ENCODE data around the gene SLC25A25.
"Not testable (repeated sequence)": the region's sequence is repeated elsewhere in the genome, so short reads cannot be mapped to it uniquely, and the experiment has no call there.

Gene SLC25A25

DNA sequence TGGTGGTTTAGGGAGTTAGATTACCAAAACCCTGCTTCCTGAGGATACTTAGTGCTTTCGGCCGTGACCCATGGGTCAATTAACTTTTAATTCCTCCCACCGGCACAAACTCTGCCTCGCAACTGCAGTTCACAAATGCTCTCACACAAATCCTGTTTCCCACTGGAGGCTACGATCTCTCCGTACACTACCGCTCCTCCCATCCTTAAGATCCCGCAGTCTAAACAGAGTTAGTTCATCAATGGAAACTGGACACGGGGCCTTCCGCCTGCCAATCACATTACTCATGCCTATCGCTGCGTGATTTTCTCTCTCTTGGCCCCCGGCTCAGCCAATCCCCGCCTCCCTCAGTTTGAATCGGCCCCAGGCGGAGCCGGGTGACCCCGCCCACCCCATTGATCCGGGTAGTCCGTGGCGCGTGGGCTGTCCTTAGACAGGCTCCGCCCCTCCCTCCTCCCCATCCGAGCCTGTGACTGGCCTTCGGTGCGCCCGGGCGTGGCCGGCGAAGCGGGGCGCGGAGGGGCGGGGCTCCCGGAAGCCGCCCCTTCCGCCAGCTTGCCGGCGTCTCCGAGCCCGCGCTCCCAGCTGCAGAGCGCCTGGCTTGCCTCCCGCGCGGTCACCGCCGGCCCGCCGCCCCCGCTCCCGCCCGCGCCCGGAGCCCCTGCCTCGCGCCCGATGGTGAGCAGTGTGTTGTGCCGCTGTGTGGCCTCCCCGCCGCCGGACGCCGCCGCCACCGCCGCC, at the start of gene SLC25A25:
Gene SLC25A25, plus strand, starts transcription at position 588 of the 741 bp plus-strand sequence. Its CDS starts 88 bp downstream, at position 676.
- DNase-seq (ENCODE audit: low read depth in 2 of 2): peak; percentile 100

DNA sequence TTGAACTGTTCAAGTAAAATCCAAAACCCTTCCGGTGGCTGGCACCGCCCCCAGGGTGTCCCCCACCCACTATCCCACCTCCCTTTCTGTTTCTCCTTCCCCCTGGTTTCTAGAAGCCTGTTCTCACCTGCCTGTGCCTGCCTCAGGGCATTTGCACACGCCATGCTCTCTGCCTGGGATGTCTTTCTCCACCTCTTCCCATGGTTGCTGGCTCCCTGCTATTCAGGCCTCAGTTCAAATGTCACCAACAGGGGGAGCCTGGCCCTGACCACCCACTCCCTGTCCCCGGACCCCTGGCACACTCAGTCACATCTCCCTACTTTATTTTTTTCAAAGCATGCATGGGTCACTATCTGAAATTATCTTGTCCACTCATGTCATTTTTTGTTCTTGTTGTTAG, 47.3 kb upstream of the SLC25A25 start:
- DNase-seq (ENCODE audit: low read depth in 2 of 2): no peak

DNA sequence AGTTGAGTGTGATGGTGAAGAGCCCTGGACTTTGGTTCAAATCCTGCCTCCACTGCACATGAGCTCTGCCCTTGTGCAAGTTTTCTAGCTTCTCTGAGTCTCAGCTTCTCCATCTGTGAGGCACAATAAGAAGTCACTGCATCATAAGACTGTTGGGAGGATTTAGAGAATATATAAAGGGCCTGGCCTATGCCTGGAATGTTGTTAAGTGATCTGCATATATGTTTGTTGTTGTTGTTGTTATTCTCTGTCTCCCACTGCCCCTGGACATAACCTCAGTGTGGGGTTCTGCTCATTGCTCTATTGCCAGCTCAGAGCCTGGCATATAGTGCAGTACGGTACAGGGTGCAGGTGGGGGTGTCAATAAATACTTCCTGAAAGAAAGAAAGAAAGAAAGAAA, 46.9 kb upstream of the SLC25A25 start:
- DNase-seq (ENCODE audit: low read depth in 2 of 2): no peak

DNA sequence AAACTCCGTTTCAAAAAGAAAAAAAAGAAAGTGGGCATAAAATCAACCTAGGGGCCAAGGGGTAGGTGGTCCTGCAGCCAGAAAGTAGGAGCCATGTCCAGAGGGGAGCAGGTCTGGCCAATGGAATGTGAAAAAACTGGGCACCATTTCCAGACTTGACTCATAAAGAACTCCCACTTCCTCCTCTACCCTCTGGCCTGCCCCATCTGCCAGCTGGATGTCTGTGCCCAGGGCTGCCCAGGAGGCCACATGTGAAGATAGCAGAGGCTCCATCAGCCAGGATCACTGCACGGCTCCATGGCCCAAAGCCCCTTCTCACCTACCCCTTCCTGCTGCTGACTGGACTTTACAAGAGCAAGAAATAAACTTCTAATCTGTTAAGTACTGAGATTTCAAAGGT, 45.1 kb upstream of the SLC25A25 start:
- no peak for DNase-seq (ENCODE audit: low read depth in 2 of 2)

DNA sequence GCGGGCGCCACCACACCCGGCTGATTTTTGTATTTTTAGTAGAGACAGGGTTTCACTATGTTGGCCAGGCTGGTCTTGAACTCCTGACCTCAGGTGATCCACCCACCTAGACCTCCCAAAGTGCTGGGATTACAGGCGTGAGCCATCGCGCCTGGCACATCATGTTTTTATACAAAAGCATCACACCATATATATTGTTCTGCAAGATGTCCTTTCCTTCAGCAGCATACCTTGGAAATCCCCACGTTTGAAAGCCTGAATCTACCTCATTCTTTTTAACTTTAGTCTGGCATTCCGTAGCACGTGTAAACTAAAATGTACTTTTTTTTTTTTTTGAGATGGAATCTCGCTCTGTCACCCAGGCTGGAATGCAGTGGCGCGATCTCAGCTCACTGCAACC, 44.4 kb upstream of the SLC25A25 start:
- DNase-seq (ENCODE audit: low read depth in 2 of 2): not testable (repeated sequence)

DNA sequence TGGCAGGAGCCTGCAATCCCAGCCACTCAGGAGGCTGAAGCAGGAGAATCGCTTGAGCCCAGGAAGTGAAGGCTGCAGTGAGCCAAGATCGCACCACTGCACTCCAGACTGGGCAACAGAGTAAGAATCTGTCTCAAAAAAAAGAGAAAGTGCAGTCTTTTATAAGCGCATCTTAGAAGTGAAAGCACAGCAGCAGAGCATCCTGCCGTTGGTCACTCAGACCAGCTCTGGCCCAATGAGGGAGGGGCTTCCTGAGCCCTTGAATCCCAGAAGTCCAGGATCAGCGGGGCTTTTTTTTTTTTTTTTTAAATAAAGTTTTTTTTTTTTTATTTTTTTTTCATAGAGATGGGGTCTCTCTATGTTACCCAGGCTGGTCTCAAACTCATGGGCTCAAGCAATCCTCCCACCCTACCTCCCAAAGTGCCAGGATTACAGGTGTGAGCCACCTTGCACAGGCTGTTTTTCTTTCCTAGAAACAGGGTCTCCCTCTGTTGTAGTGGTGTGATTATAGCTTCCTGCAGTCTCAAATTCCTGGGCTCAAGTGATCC, 43.2 kb upstream of the SLC25A25 start:
- DNase-seq (ENCODE audit: low read depth in 2 of 2): no peak

DNA sequence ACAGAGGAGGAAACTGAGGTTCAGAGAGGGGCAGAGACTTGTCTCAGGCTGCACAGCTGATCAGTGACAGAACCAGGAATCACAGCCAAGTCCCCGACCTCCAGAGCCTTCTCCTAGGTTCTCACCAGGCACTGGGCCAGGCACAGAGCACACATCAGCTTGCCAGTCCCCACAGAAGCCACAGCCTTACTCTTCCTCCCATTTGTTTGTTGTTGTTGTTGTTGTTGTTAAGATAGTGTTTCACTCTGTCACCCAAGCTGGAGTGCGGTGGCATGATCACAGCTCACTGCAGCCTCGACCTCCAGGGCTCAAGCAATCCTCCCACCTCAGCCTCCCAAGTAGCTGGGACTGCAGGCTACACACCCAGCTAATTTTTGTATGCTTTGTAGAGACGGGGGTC, 42.3 kb upstream of the SLC25A25 start:
- DNase-seq (ENCODE audit: low read depth in 2 of 2): no peak

DNA sequence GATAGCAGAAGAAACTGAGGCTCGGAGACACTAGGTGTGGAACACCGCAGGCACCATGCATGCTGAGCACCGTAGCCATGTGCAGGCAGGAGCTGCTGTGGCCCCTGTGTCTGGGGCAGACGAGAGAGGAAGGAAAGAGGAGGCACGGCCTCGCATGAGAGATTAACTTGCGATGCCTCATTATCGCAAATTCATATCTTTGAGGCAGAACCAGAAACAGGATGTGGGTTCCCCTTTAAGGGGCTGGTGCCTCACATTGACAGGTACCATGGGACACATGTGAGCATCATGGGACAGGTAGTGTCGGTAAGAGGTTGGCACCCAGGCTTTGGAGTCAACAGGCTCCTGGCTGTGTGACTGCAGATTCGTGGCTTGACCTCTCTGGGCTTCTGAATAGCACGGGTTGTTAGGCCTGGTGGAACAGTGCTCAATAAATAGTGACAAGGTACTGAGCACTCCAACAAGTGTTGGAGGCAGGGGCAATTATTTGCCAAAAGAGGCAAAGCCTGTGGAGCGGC, 41.7 kb upstream of the SLC25A25 start:
- peak; percentile 45 to 48 for DNase-seq (ENCODE audit: low read depth in 2 of 2)

DNA sequence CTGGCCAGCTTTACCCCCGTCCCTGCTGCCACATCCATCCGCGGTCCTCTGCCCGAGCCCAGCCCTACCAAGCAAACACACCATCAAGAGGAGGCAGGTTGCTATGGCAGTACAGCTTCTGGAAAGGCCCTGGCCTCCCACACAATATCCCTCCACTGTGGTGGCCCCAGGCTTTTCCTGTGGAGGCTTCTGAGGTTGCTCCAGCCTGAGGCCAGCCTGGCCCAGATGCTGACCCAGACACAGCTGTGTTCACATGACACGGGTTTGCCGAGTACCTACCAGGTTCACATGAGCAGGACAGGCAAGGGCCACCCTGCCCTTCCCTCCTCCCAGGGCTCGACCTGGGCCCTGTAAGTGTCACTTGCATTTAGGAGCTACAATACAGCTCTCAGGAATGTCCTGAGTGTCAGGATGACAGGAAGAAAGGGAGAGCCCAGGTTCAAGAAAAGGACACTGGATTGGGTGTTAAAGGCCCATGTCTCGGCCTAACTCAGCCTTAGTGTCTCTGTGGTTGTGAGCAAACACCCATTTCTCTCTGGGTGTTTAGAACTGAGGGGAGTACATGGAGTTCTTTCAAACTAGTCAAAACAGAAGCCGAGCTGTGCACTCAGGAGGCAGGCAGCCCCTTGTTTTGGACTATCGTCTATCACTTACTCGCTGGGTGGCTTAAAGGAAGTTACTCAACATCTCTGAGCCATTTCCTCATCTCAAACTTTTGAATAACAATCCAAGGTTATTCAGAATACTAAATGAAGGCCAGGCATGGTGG, 41.1 kb upstream of the SLC25A25 start:
- no peak for DNase-seq (ENCODE audit: low read depth in 2 of 2)

DNA sequence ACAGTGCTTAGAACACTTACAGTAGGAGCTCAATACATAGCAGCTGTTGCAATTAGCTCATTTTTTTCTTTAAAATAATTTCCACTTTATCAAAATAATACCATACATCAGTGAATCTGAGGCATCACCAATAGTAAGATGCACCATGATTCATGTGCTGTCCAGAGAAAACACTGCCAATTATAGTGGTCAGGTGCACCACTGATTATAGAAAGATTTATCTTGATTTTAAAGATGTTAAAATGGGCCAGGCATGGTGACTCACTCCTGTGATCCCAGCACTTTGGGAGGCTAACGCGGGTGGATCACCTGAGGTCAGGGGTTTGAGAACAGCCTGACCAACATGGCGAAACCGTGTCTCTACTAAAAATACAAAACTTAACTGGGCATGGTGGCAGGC, 40.3 kb upstream of the SLC25A25 start:
- DNase-seq (ENCODE audit: low read depth in 2 of 2): no peak

DNA sequence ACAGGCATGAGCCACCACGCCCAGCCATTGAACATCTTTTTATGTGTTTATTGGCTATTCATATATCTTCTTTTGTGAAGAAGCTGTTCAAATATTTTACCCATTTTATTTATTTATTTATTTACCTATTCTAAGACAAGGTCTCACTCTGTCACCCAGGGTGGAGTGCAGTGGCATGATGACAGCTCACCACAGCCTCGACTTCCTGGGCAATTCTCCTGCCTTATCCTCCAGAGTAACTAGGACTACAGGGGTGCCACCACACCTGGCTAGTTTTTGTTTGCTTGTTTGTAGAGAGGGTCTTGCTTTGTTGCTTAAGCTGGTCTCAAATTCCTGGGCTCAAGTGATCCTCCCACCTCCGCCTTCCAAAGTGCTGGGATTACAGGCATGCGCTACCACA, 34.4 kb upstream of the SLC25A25 start:
- DNase-seq (ENCODE audit: low read depth in 2 of 2): no peak

DNA sequence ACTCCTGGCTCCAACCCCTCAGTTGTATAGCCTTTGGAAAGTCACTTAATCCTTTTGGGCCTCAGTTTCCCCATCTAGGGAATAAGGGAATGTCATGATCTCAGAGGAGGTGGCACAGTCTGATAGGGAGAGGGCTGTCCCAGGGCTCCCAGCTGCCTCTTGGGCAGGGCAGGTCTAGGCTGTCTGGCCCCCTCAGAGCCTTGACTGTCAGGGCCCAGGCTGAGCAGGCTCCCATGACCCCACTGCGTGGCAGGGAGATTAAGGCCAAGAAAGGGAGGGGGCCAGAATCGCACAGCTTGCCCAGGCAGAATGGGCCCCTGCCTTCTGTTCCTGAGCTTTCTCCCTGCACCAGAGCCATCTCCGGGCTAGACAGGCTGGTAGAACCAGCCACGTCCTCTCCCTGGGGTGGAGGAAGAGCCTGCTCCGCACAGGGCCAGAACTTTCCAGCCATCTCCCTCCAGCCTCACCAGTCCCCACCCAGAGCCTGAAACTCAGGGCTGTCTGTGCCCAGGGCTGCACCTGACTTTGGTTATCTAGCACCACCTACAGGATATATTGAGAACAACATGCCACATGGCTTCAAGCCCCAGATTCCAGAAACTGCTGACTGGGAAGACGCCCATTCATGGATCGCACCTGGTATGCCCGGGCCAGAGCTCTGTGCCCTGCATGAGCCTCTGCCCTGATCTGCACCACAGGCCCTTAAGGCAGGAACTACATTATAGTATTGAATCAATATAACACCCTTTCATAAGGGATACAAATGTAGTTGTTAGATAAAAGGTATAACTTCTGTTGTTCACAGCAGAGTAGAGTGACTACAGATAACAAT, 33.0 kb upstream of the SLC25A25 start:
- no peak for DNase-seq (ENCODE audit: low read depth in 2 of 2)

DNA sequence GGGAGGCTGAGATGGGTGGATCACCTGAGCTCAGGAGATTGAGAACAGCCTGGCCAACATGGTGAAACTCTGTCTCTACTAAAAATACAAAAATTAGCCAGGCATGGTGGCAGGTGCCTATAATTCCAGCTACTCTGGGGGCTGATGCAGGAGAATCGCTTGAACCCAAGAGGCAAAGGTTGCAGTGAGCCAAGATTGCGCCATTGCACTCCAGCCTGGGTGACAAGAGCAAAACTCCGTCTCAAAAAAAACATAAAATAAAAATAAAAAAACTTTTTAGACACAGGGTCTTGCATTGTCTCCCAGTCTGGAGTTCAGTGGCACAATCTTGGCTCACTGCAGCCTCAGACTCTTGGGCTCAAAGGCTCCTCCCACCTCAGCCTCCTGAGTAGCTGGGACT, 31.5 kb upstream of the SLC25A25 start:
- DNase-seq (ENCODE audit: low read depth in 2 of 2): not testable (repeated sequence)

DNA sequence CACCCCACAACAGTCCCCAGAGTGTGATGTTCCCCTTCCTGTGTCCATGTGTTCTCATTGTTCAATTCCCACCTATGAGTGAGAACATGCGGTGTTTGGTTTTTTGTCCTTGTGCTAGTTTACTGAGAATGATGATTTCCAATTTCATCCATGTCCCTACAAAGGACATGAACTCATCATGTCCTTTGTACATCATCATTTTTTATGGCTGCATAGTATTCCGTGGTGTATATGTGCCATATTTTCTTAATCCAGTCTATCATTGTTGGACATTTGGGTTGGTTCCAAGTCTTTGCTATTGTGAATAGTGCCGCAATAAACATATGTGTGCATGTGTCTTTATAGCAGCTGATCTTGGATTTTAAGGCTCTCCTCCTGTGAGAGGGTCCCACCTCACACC, 27.2 kb upstream of the SLC25A25 start:
- DNase-seq (ENCODE audit: low read depth in 2 of 2): not testable (repeated sequence)

DNA sequence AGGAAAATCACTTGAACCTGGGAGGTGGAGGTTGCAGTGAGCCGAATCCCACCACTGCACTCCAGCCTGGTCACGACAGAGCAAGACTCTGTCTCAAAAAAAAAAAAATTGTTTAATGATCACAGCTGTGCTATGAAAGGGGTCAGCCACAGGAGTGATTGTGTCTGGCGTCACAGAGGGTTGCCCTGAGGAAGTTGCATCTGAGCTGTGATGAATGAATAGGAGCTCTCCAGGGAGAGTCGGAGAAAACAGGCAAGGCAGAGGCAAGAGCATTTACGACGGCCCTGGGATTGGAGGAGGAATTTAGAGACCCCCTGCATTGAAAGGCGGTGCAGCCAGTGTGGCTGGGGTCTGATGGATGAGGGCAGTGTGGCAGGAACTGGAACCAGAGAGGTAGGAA, 26.0 kb upstream of the SLC25A25 start:
- DNase-seq (ENCODE audit: low read depth in 2 of 2): no peak

DNA sequence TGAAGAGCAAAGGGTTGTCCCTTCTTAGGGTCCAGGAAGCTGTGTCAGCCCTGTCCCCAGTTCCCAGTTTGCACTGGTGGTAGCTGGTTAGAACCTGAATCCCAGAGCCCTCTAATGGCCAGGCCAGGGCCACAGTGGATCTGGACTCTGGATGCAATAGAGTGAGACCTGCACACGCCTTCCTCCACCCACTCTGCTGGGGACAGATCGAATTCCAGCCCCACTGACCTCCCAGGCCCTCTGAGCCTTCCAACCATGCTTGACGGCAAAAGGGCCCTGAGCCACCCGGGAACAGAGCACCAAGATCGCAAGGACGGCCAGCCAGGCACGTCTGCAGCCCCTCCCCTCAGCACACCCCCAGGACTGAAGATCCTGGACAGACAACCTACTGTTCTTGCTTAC, 24.6 kb upstream of the SLC25A25 start:
- no peak for DNase-seq (ENCODE audit: low read depth in 2 of 2)

DNA sequence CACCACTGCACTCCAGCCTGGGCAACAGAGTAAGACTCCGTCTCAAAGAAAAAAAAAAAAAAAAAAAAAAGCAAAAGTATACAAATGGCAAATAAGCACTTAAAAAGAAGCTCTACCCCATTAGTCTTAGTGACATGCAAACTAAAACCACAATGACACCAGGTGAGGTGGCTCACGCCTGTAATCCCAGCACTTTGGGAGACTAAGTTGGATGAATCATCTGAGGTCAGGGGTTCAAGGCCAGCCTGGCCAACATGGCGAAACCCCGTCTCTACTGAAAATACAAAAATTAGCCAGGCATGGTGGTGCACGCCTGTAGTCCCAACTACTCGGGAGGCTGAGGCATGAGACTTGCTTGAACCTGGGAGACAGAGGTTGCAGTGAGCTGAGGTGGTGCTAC, 22.6 kb upstream of the SLC25A25 start:
- not testable (repeated sequence) for DNase-seq (ENCODE audit: low read depth in 2 of 2)

DNA sequence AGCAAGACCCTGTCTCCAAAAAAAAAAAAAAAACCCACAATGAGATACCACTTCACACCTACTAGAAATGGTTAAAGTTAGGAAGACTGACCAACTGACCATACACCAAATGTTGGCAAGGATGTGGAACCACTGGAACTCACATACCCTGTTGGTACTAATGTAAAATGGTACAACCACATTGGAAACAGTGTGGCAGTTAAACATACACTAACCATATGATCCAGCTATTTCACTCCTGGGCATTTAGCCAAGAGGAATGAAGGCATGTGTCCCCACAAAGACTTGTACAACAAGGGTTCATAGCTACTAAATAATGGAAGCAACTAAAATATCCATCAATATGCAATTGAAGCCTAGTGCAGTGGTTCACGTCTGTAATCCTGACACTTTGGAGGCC, 22.2 kb upstream of the SLC25A25 start:
- DNase-seq (ENCODE audit: low read depth in 2 of 2): no peak

DNA sequence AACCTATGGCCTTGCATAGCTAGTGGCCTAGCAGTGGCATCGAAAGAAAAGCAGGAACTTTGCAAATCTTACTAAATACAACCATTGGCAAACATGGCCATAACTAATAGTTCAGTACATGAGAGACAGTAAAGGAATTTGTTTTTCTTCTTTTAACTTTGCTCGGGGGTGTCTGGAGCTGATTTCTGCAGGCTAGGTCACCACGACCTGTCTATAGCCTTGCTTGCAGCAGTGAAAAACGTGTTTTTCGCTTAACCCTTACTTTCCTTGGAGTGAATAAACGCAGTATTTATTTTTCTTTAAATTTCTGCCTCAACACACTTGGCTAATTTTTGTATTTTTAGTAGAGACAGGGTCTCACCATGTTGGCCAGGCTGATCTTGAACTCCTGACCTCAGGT, 20.8 kb upstream of the SLC25A25 start:
- DNase-seq (ENCODE audit: low read depth in 2 of 2): no peak

DNA sequence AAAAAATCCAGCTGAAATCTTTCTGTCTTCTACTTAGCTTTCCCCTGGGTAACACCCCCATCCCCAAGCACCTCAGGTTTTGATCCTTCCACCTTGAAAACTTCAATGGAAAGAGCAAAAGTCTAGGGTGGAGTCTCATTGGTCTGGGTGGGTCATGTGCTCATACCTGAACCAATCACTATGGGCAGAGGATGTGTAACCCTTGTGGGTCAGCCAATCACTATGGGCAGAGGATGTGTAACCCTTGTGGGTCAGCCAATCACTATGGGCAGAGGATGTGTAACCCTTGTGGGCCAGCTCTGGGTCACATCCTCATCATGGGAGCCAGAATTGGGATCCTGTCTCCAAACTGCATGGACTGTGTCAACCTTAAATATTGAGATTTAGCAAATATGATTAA, 19.4 kb upstream of the SLC25A25 start:
- no peak for DNase-seq (ENCODE audit: low read depth in 2 of 2)

DNA sequence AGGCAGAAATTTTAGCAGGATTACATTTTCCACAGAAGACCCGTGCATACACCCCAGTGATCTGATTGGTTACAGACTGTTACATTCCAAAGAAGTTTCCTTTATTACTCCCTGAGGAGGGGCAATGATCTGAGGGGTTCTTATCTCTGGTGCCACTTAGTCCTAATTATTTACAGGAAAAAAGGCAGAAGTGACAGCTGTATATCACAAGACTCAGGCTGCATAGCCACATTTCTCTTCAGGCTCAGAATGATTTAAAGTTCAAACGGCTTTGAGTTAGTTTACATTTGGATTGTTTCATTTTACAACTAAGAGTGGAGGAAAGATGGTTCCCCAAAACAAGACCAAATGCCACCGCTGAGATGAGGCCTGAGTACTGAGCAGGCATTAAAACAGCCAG, 18.2 kb upstream of the SLC25A25 start:
- DNase-seq (ENCODE audit: low read depth in 2 of 2): no peak
